HG02610 (cell line): ENCODE results near the gene SLC24A3.
"Not testable (repeated sequence)": the region's sequence is repeated elsewhere in the genome, so short reads cannot be mapped to it uniquely, and the experiment has no call there.

Source experiments
- ATAC-seq: cut with Tn5 transposase; IDR thresholded peaks from one replicate; pipeline ENCODE4 v1.9.1; 2021; ENCODE audit warnings: mild to moderate bottlenecking, moderate library complexity; ENCODE audit not compliant: unreplicated experiment

The SLC24A3 gene

GRCh38 chr20:19616081-19616480 is 403.6 kb downstream of the SLC24A3 start:
- no peak for ATAC-seq

DNA sequence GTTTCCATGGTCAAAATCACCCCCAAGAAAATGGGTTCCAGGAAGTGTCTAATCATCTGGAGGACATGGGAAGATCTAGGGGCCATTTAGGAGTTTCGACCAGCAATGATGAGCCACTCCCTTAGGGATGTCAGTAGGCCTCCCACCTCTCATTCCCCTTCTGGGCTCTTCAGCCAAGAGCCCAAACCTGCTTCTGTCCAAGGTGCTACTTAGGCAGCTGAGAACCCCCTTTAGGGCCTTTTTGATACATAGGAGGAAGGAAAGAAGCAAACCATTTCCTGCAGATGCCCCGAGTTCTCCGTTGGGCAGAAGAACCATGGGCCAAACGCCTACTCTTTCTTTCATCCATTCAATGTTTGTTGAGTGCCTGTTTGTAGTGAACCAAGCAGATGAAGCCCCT is 404.2 kb downstream of the SLC24A3 start:
- ATAC-seq = no peak

DNA sequence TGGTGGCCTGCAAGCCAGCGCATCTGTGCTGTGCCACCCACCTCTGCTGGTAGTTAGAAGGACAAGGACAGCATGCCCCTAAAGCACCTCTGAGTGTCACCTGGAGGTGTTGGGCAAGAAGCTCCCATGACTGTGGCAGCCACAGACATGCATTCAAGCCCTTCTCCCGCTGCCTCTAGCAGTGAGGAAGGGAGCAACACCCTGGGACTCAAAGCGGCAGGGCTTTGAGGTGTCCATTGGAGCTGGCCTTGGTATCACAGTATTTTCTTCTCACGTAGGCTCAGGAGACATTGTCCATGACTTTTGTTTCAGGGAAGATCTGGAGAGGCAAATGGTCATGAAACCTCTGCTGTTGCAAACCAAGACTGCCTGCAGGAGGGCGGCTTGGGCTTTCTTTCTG is 404.8 kb downstream of the SLC24A3 start:
- ATAC-seq = no peak

- ATAC-seq = no peak
Observed at GRCh38 chr20:19618711-19619110, 406.3 kb downstream of the SLC24A3 start.

- no peak for ATAC-seq
Observed at GRCh38 chr20:19619904-19620430, 407.5 kb downstream of the SLC24A3 start.

DNA sequence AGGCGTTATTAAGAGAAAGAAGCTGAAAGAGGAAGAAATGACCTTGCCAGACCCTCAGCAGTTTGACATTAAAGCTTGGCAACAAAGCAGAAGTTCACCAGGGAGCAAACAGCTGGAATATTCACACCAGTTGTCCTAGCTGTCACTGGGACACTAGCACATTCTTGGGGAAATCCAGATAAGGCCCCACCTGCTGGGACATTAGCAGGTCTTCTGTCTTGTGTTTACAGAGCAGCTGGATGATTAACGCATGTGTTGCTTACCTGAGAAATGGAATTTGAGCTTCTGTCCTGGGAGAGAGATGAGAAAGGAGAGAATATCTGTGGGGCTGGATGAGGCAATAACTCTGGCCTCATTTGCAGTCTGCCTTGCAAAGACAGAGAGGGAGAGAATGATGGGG is 408.0 kb downstream of the SLC24A3 start:
- no peak for ATAC-seq

GRCh38 chr20:19621072-19621471 is 408.6 kb downstream of the SLC24A3 start:
- ATAC-seq = no peak

DNA sequence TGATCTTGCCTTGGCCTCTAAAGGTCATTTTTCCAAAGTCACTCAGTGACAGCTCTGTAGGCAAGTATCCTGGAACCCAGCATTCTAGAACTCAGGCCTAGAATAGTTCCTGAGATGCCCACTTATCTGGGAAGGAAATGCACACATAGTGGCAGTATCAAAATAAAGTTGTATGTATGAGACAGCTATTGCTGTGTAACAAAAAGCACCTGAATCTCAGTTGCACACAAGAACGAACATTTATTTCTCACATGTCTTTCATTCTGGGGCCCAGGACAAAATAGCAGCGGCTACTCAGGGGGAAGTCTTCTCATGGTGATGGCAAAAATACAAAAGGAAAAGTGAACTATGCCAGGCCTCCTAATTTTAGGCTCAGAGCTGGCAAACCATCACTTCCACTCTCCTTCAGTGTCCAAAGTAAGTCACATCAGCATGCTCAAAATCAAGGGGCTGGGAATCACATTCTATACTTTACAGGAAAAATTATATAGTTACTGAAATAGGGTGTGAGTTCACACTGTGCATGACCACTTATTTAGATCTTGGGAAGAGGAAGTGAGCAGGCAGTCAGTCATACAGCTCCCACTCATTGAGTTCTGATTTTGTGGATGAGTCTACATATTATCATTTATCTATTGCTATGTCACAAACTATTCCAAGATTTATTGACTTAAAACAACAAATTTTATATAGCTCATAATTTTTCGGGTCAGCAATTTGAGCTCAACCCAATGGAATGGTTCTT is 412.0 kb downstream of the SLC24A3 start:
- no peak for ATAC-seq

GRCh38 chr20:19625426-19625825 is 413.0 kb downstream of the SLC24A3 start:
- no peak for ATAC-seq

- ATAC-seq = no peak
Observed at GRCh38 chr20:19626896-19627295, 414.5 kb downstream of the SLC24A3 start.

GRCh38 chr20:19628570-19629134 is 416.2 kb downstream of the SLC24A3 start:
- ATAC-seq = peak; percentile 44

GRCh38 chr20:19631410-19631809 is 419.0 kb downstream of the SLC24A3 start:
- ATAC-seq = no peak

GRCh38 chr20:19633985-19634384 is 421.5 kb downstream of the SLC24A3 start:
- no peak for ATAC-seq

DNA sequence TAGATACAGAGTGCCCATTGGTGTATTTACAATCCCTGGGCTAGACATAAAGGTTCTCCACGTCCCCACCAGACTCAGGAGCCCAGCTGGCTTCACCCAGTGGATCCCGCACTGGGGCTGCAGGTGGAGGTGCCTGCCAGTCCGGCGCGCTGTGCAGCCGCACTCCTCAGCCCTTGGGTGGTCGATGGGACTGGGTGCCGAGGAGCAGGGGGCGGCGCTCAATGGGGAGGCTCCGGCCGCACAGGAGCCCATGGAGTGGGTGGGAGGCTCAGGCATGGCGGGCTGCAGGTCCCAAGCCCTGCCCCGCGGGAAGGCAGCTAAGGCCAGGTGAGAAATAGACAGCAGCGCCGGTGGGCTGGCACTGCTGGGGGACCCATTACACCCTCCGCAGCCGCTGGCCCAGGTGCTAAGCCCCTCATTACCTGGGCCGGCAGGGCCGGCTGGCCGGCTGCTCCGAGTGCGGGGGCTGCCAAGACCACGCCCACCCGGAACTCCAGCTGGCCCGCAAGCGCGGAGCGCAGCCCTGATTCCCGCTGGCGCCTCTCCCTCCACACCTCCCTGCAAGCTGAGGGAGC is 427.1 kb downstream of the SLC24A3 start:
- not testable (repeated sequence) for ATAC-seq

- no peak for ATAC-seq
Observed at GRCh38 chr20:19642860-19643259, 430.4 kb downstream of the SLC24A3 start.

DNA sequence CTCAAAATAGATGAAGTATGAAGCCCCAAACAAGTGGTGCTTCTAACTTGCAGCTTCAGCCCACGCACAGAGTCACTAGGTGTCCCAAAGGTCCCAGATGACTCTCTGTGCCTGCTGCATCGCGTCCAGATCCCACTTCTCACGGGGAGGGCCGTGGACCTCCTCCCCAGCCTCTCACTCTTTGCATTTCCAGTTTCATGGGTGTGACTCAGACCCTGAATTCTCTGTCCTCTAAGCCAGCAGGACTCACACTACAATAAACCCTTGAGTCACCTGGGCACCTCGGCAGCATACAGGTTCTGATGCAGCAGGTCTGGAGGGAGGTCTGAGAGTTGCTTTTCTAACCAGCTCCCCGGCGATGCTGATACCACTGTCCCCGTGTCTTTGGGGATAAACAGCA is 431.6 kb downstream of the SLC24A3 start:
- no peak for ATAC-seq

GRCh38 chr20:19646963-19647362 is 434.5 kb downstream of the SLC24A3 start:
- ATAC-seq = no peak

DNA sequence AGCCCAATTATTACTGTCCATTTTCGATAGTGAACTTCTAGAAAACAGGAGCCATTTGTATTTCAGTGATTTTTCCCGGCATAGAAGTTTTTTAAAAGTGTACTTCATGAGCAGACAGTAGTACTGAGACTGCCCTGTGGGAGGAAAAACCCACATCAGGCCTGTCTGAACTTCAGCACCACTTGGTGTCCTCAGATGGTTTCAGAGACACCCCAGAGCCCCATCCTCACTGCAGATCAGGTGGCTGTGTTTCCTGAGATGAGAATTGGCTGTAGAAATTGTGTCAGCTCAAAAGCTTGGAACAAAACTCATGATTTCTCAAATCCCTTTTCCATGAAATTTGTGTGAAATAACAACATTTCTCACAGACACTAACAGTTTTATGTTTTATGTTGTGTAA is 435.6 kb downstream of the SLC24A3 start:
- ATAC-seq = no peak

DNA sequence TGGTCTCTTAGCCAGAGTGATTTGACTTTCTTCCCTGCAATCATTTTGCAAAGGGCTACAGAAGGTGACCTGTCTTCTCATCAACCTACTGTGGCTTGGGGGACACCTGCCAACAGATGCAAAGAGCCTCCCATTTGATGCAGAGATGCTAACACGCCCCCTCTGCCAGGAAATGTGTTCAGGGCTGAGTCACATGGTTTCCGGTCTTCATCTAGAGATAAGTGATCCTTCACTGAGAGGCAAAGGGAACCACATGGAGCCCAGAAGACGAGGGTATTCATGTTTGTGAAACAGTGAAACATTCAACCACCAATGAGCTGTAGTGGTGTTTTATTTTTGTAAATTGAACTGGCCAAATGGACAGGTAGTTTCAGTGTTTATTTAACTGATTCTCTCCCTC is 436.6 kb downstream of the SLC24A3 start:
- ATAC-seq = no peak

DNA sequence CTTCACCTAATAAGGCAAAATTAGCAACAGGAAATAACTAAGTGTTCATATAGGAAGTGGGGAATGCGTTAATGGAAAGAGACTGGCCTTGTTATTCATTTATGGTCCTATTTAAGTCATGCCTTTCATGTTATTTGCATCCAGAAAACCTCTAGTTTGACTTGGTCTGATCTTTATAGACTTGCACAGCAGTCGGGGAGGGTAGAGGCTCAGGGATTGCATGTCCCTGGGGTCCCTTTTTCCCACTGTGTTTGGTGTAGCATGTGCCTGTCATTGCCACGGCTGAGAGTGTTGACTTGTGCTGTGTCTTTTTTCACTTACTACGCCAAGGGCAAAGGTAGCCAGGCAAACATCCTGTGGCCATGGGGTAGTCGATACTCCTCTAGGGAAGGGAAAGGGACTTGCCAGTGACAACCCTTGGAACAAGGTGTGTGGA is 440.2 kb downstream of the SLC24A3 start:
- ATAC-seq = peak; percentile 51

GRCh38 chr20:19653327-19653726 is 440.9 kb downstream of the SLC24A3 start:
- ATAC-seq = no peak

DNA sequence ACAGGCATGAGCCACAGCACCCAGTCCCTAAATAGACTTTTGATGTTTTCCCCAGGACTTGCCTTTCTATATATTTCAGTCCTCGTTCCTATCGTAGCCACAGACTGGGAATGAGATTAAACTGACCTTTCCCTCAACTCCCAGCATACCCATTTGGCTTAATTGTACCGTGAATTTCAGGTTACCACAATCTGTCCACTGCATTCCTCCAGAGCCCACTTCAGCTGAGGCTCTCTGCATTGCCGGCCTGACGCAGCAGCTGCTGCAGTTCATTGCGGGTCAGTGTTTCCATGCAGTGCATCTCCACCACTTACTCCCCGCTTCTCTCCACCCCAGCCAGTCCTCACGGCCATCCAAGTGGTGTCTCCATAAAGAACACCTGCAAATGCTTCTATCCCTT is 442.5 kb downstream of the SLC24A3 start:
- no peak for ATAC-seq
